ENCODE results near the gene FFAR3.

The FFAR3 gene

GRCh38 chr19:35404879-35405622 lies 46.8 kb downstream of the FFAR3 start:
- no peak for DNase-seq

GRCh38 chr19:35407619-35408018 lies 49.4 kb downstream of the FFAR3 start:
- no peak for DNase-seq

- no peak for DNase-seq
These were observed 50.3 kb downstream of the FFAR3 start for GRCh38 chr19:35408284-35409171.

- DNase-seq, result no peak
These were observed 50.9 kb downstream of the FFAR3 start for GRCh38 chr19:35409191-35409590.
